Measurements from ENCODE around the gene SPNS2. TPM values are rescaled to one million over a fixed set of nuclear protein-coding genes. Genes with fewer than 3 reads are reported as not detected.

The SPNS2 gene
- total RNA-seq, 1 donor from 2014 or later: 187 TPM

DNA sequence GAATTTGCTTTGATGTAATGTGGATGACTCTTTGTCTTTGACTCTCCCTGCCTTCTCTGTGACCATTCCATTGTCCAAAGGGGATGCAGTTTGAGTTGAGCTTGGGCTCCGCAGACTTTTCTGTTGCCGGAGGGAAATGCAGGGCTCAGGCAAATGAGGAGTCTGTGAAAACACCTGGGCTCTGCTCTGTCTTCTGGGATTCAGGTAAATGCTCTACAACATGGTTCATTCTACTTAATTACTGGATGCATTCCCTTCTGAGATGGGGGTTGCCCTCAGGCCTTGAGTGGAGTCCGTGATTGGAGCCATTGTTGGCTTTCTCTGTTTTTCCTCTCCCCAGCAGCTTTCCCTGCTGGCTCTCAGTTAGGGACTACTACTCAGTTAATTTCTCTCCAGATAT, 26.4 kb upstream of the SPNS2 start:
- TF ChIP-seq, protein P1, sequence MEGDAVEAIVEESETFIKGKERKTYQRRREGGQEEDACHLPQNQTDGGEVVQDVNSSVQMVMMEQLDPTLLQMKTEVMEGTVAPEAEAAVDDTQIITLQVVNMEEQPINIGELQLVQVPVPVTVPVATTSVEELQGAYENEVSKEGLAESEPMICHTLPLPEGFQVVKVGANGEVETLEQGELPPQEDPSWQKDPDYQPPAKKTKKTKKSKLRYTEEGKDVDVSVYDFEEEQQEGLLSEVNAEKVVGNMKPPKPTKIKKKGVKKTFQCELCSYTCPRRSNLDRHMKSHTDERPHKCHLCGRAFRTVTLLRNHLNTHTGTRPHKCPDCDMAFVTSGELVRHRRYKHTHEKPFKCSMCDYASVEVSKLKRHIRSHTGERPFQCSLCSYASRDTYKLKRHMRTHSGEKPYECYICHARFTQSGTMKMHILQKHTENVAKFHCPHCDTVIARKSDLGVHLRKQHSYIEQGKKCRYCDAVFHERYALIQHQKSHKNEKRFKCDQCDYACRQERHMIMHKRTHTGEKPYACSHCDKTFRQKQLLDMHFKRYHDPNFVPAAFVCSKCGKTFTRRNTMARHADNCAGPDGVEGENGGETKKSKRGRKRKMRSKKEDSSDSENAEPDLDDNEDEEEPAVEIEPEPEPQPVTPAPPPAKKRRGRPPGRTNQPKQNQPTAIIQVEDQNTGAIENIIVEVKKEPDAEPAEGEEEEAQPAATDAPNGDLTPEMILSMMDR (IDR thresholded peaks at IDR 0.05; ENCODE audit: unreplicated experiment): no peak
- Mint-ChIP-seq H3K27me3 (ENCODE audit: unreplicated experiment) (peaks cover 4% of the 10 kb centered on the region), H3K27ac (ENCODE audit: unreplicated experiment) (no peak overlapping the region), H3K36me3 (ENCODE audit: low read depth, unreplicated experiment) (no peaks in the 10 kb centered on the region), H3K4me3 (ENCODE audit: unreplicated experiment) (no peak overlapping the region), H3K4me1 (ENCODE audit: unreplicated experiment) (peaks cover 5% of the 10 kb centered on the region), H3K9me3 (ENCODE audit: unreplicated experiment) (no peaks in the 10 kb centered on the region)
- no peak for DNase-seq (ENCODE audit: low spot score)

DNA sequence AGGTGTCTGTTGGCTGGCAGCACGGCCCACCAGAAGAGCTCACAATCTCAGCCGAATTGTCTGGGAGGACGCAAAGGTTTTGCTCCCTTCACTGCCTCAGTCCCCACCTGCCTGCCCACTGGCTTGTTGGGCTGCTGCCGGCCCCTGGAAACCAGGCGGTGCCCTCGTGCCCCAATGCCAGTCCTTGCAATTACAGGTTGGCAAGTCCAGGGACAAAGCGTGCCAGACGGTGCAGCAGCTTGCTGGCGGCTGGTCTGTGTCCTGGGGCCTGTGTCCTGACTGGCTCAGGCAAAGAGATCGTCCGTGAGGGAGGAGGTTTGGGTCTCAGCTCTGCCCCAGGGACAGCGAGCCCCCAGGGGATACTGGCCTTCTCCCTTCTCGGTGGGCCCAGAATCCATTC, 24.6 kb upstream of the SPNS2 start:
- Mint-ChIP-seq H3K27ac (ENCODE audit: unreplicated experiment) (no peak overlapping the region), H3K27me3 (ENCODE audit: unreplicated experiment) (peaks cover 4% of the 10 kb centered on the region), H3K4me3 (ENCODE audit: unreplicated experiment) (no peak overlapping the region), H3K4me1 (ENCODE audit: unreplicated experiment) (peaks cover 3% of the 10 kb centered on the region), H3K9me3 (ENCODE audit: unreplicated experiment) (no peaks in the 10 kb centered on the region), H3K36me3 (ENCODE audit: low read depth, unreplicated experiment) (no peaks in the 10 kb centered on the region)
- DNase-seq (ENCODE audit: low spot score): no peak
- TF ChIP-seq, protein P1 (IDR thresholded peaks at IDR 0.05; ENCODE audit: unreplicated experiment): no peak

DNA sequence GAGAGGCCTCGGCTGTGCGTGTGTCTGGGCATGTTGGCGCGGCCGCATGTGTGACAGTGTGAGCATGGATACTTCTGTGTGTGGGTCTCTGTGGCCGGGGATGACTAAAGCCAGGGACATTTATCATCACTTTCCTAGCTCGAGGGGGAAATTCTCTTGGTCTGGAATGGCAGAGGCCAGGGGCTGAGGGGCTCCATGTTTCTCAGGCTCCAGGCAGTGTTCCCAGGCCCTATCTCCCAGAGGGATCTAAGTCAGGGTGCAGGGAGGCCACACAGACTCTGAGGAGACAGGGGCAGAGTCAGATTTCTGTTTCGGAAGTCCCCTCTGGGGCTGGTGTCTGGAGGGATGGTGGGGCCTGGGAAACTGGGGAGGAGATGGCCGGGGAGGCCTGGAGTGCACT, 23.7 kb upstream of the SPNS2 start:
- Mint-ChIP-seq H3K36me3 (ENCODE audit: low read depth, unreplicated experiment) (no peaks in the 10 kb centered on the region), H3K27ac (ENCODE audit: unreplicated experiment) (no peak overlapping the region), H3K9me3 (ENCODE audit: unreplicated experiment) (no peaks in the 10 kb centered on the region), H3K4me1 (ENCODE audit: unreplicated experiment) (peaks cover 3% of the 10 kb centered on the region), H3K4me3 (ENCODE audit: unreplicated experiment) (no peak overlapping the region), H3K27me3 (ENCODE audit: unreplicated experiment) (peaks cover 4% of the 10 kb centered on the region)
- TF ChIP-seq, protein P1 (IDR thresholded peaks at IDR 0.05; ENCODE audit: unreplicated experiment): no peak
- no peak for DNase-seq (ENCODE audit: low spot score)

DNA sequence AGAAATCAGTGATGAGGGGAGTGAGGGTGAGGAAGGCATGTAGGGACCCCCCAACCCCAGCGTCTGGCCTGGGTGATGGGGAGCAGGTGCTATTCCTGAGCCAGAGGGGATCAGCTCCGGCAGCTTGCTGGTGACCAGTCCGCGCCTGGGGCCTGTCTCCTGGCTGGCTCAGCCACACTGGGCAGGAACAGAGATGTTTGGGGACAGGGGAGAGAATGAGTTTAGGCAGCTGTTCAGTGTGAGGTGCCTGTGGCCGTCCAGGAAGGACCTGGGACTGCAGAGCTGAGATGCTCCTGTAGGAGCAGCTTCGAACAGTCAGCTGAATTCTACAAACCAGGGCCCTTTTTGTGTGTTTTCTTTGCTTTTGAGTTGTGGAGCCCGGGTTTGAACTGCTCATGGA, 23.2 kb upstream of the SPNS2 start:
- no peak overlapping the region for H3K27ac Mint-ChIP-seq (ENCODE audit: unreplicated experiment)
- TF ChIP-seq, protein P1 (IDR thresholded peaks at IDR 0.05; ENCODE audit: unreplicated experiment): no peak
- no peak for DNase-seq (ENCODE audit: low spot score)
- H3K4me1 Mint-ChIP-seq (ENCODE audit: unreplicated experiment): peaks cover 3% of the 10 kb centered on the region
- H3K4me3 Mint-ChIP-seq (ENCODE audit: unreplicated experiment): no peak overlapping the region
- no peaks in the 10 kb centered on the region for H3K36me3 Mint-ChIP-seq (ENCODE audit: low read depth, unreplicated experiment)
- peaks cover 4% of the 10 kb centered on the region for H3K27me3 Mint-ChIP-seq (ENCODE audit: unreplicated experiment)
- no peaks in the 10 kb centered on the region for H3K9me3 Mint-ChIP-seq (ENCODE audit: unreplicated experiment)

DNA sequence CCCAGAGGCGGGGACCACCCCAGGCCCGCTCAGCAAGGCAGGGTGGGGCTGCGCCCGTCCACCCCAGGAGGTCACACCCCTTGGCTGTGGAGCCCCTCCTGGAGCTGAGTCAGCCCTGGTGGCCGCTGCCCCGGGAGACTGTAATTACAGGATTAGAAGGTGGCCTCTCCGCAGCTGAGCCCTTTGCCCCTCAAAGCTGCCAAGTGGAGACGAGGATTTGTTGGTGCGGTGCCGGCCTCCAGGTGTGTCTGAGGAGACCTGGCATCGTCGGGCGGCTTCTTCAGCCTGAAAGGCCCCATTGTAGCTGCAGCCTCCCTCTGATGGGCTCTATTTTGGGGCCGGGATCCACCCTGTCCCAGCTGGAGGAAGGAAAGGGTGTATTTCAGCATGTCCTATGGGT, 22.7 kb upstream of the SPNS2 start:
- TF ChIP-seq, protein P1 (IDR thresholded peaks at IDR 0.05; ENCODE audit: unreplicated experiment): no peak
- no peaks in the 10 kb centered on the region for H3K9me3 Mint-ChIP-seq (ENCODE audit: unreplicated experiment)
- H3K4me3 Mint-ChIP-seq (ENCODE audit: unreplicated experiment): no peak overlapping the region
- no peaks in the 10 kb centered on the region for H3K36me3 Mint-ChIP-seq (ENCODE audit: low read depth, unreplicated experiment)
- no peak overlapping the region for H3K27ac Mint-ChIP-seq (ENCODE audit: unreplicated experiment)
- H3K27me3 Mint-ChIP-seq (ENCODE audit: unreplicated experiment): peaks cover 4% of the 10 kb centered on the region
- H3K4me1 Mint-ChIP-seq (ENCODE audit: unreplicated experiment): peaks cover 6% of the 10 kb centered on the region
- no peak for DNase-seq (ENCODE audit: low spot score)
